Measurements from ENCODE around the gene NDUFB2. TPM values are rescaled to one million over a fixed set of nuclear protein-coding genes. Genes with fewer than 3 reads are reported as not detected.

Gene NDUFB2
- total and polyA plus RNA-seq, 2 donors (not counting 3 experiments of a cell fraction or from before 2014, with no cell fraction given), result 197 to 1,075 TPM

GRCh38 chr7:140752533-140752932 lies 56.0 kb downstream of the NDUFB2 start:
- POLR2A ChIA-PET, result no interaction called here
- H3K27me3 ChIP-seq (ENCODE audit: control insufficient read depth in 2 of 2, insufficient read depth in 2 of 2, low read length in 2 of 2), result no peaks in the 10 kb centered on the region
- no peaks in the 10 kb centered on the region for H4K20me1 ChIP-seq (replicated peaks; ENCODE audit: control insufficient read depth, extremely low read depth, insufficient read depth, low read length)
- CTCF ChIA-PET, result no interaction called here
- H3K9me3 ChIP-seq (replicated peaks; ENCODE audit: control insufficient read depth, insufficient read depth, low read length), result no peaks in the 10 kb centered on the region
- TF ChIP-seq, protein P1, sequence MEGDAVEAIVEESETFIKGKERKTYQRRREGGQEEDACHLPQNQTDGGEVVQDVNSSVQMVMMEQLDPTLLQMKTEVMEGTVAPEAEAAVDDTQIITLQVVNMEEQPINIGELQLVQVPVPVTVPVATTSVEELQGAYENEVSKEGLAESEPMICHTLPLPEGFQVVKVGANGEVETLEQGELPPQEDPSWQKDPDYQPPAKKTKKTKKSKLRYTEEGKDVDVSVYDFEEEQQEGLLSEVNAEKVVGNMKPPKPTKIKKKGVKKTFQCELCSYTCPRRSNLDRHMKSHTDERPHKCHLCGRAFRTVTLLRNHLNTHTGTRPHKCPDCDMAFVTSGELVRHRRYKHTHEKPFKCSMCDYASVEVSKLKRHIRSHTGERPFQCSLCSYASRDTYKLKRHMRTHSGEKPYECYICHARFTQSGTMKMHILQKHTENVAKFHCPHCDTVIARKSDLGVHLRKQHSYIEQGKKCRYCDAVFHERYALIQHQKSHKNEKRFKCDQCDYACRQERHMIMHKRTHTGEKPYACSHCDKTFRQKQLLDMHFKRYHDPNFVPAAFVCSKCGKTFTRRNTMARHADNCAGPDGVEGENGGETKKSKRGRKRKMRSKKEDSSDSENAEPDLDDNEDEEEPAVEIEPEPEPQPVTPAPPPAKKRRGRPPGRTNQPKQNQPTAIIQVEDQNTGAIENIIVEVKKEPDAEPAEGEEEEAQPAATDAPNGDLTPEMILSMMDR (IDR thresholded peaks at IDR 0.05; ENCODE audit: extremely low read depth in 1 of 2, insufficient read depth in 1 of 2, low read depth in 1 of 2, low read length in 2 of 2), result no peak
- TF ChIP-seq MYC (IDR thresholded peaks at IDR 0.05; ENCODE audit: low read depth, low read length) (no peak), POLR2A (IDR thresholded peaks at IDR 0.05; ENCODE audit: low read depth, low read length) (no peak), GATA2 (IDR thresholded peaks at IDR 0.05; ENCODE audit: insufficient read depth, insufficient read length, low read depth, low read length) (no peak), EZH2 (IDR thresholded peaks at IDR 0.05; ENCODE audit: borderline replicate concordance, low read depth, low read length, severe bottlenecking) (no peak), POLR2AphosphoS5 (IDR thresholded peaks at IDR 0.05; ENCODE audit: insufficient read depth, low read depth, low read length) (no peak), FOS (IDR thresholded peaks at IDR 0.05; ENCODE audit: borderline replicate concordance, insufficient read depth, low read length) (no peak), JUN (IDR thresholded peaks at IDR 0.05; ENCODE audit: borderline replicate concordance, insufficient read depth, insufficient read length, low read depth) (no peak)
- TF ChIP-seq, protein P2, sequence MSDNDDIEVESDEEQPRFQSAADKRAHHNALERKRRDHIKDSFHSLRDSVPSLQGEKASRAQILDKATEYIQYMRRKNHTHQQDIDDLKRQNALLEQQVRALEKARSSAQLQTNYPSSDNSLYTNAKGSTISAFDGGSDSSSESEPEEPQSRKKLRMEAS (IDR thresholded peaks at IDR 0.05; ENCODE audit: insufficient read depth, insufficient read length), result no peak
- BruUV-seq (replicated peaks), result no TSS peak
- dilution Hi-C loops (cut with MboI; ENCODE audit: extremely low pct_ligation_motif_present, low sequenced_read_pairs) (no loop called here), intact Hi-C loops (cut with micrococcal nuclease) (no loop called here)
- H3K27ac ChIP-seq (ENCODE audit: insufficient read depth, low read depth, low read length), result no peak overlapping the region
- H3K4me1 ChIP-seq (ENCODE audit: control insufficient read depth, extremely low read depth, insufficient read depth, low read length), result peaks cover 4% of the 10 kb centered on the region
- H3K9me1 ChIP-seq (replicated peaks; ENCODE audit: control insufficient read depth, extremely low read depth, insufficient read depth, low read length), result no peaks in the 10 kb centered on the region
- H3K9ac ChIP-seq (replicated peaks; ENCODE audit: extremely low read depth, insufficient read depth, low read length), result no peak overlapping the region
- no peak overlapping the region for H2AFZ ChIP-seq (ENCODE audit: low read depth, low read length)
- no peaks in the 10 kb centered on the region for H3K36me3 ChIP-seq (ENCODE audit: control insufficient read depth in 2 of 2, extremely low read depth in 1 of 2, insufficient read depth in 2 of 2, low read length in 2 of 2)
- H3K79me2 ChIP-seq (ENCODE audit: control insufficient read depth, insufficient read depth, low read length), result no peaks in the 10 kb centered on the region
- no peak for DNase-seq (ENCODE audit: low read depth, low spot score)
- no peak overlapping the region for H3K4me3 ChIP-seq (replicated peaks in 1 of 3; ENCODE audit: insufficient read depth in 1 of 3, low read depth in 1 of 3, low read length in 3 of 3)
- no peak for FAIRE-seq
- no peak overlapping the region for H3K4me2 ChIP-seq (ENCODE audit: insufficient read depth, low read length)
